ENCODE results near the gene PRKAR2B.
"Not testable (repeated sequence)": the region's sequence is repeated elsewhere in the genome, so short reads cannot be mapped to it uniquely, and the experiment has no call there.

Gene PRKAR2B

GRCh38 chr7:107049480-107049879 is 5.0 kb downstream of the PRKAR2B start:
- DNase-seq: no peak

- no peak for DNase-seq
Observed at GRCh38 chr7:107049971-107050532, 5.5 kb downstream of the PRKAR2B start.

GRCh38 chr7:107051376-107051775 is 6.9 kb downstream of the PRKAR2B start:
- no peak for DNase-seq

- DNase-seq: not testable (repeated sequence)
Observed at GRCh38 chr7:107054965-107055364, 10.5 kb downstream of the PRKAR2B start.

GRCh38 chr7:107056058-107056457 is 11.6 kb downstream of the PRKAR2B start:
- DNase-seq: not testable (repeated sequence)

GRCh38 chr7:107056728-107057473 is 12.4 kb downstream of the PRKAR2B start:
- no peak for DNase-seq

GRCh38 chr7:107057474-107057833 is 12.9 kb downstream of the PRKAR2B start:
- no peak for DNase-seq

GRCh38 chr7:107059468-107059867 is 15.0 kb downstream of the PRKAR2B start:
- no peak for DNase-seq

- no peak for DNase-seq
Observed at GRCh38 chr7:107063245-107064120, 19.0 kb downstream of the PRKAR2B start.

GRCh38 chr7:107064255-107064654 is 19.8 kb downstream of the PRKAR2B start:
- no peak for DNase-seq

- peak in 1 of 2 donors; percentile 34 for DNase-seq
Observed at GRCh38 chr7:107065929-107066247, 21.4 kb downstream of the PRKAR2B start.

GRCh38 chr7:107068156-107068555 is 23.7 kb downstream of the PRKAR2B start:
- DNase-seq: no peak

- no peak for DNase-seq
Observed at GRCh38 chr7:107069457-107069856, 25.0 kb downstream of the PRKAR2B start.

- no peak for DNase-seq
Observed at GRCh38 chr7:107070710-107071109, 26.2 kb downstream of the PRKAR2B start.

- DNase-seq: no peak
Observed at GRCh38 chr7:107071129-107071528, 26.6 kb downstream of the PRKAR2B start.

- DNase-seq: no peak
Observed at GRCh38 chr7:107072133-107072532, 27.6 kb downstream of the PRKAR2B start.

- DNase-seq: no peak
Observed at GRCh38 chr7:107075863-107076574, 31.5 kb downstream of the PRKAR2B start.

GRCh38 chr7:107076781-107077698 is 32.5 kb downstream of the PRKAR2B start:
- no peak for DNase-seq

GRCh38 chr7:107077699-107078516 is 33.4 kb downstream of the PRKAR2B start:
- no peak for DNase-seq

- no peak for DNase-seq
Observed at GRCh38 chr7:107078517-107078966, 34.0 kb downstream of the PRKAR2B start.
